ENCODE data around the gene SCGB1D2. TPM values are rescaled to one million over a fixed set of nuclear protein-coding genes. Genes with fewer than 3 reads are reported as not detected.
A peak's percentile ranks its signal among the peaks of the same experiment; 100 is the strongest.
"Not testable (repeated sequence)": the region's sequence is repeated elsewhere in the genome, so short reads cannot be mapped to it uniquely, and the experiment has no call there.

SCGB1D2 gene
- total RNA-seq (2014; rRNA removed; shearing (Covaris generic); ENCODE audit: low replicate concordance) = not detected in 2 replicates

- DNase-seq (ENCODE audit: low read depth) = peak; percentile 89
- in situ Hi-C loops (cut with HindIII; ENCODE audit: low pct_unique_long_range_greater_than_20kb, low sequenced_read_pairs) = no loop called here
These were observed at the start of gene SCGB1D2 for GRCh38 chr11:62242021-62242420. Gene SCGB1D2 (plus strand): TSS chr11:62242239. CDS start chr11:62242308, 69 bp downstream.

GRCh38 chr11:62193952-62194351 lies 48.1 kb upstream of the SCGB1D2 start:
- in situ Hi-C loops (cut with HindIII; ENCODE audit: low pct_unique_long_range_greater_than_20kb, low sequenced_read_pairs) = no loop called here

GRCh38 chr11:62195010-62195409 lies 47.0 kb upstream of the SCGB1D2 start:
- in situ Hi-C loops (cut with HindIII; ENCODE audit: low pct_unique_long_range_greater_than_20kb, low sequenced_read_pairs); DNase-seq (ENCODE audit: low read depth): not testable (repeated sequence)

More at GRCh38 chr11:62193952-62194351, 48.1 kb upstream of the SCGB1D2 start:
- DNase-seq (ENCODE audit: low read depth) = no peak

GRCh38 chr11:62195945-62196344 lies 46.1 kb upstream of the SCGB1D2 start:
- in situ Hi-C loops (cut with HindIII; ENCODE audit: low pct_unique_long_range_greater_than_20kb, low sequenced_read_pairs) = no loop called here

GRCh38 chr11:62197400-62197799 lies 44.6 kb upstream of the SCGB1D2 start:
- in situ Hi-C loops (cut with HindIII; ENCODE audit: low pct_unique_long_range_greater_than_20kb, low sequenced_read_pairs); DNase-seq (ENCODE audit: low read depth): not testable (repeated sequence)

More at GRCh38 chr11:62195945-62196344, 46.1 kb upstream of the SCGB1D2 start:
- no peak for DNase-seq (ENCODE audit: low read depth)

GRCh38 chr11:62201376-62201775 lies 40.7 kb upstream of the SCGB1D2 start:
- no peak for DNase-seq (ENCODE audit: low read depth)
- in situ Hi-C loops (cut with HindIII; ENCODE audit: low pct_unique_long_range_greater_than_20kb, low sequenced_read_pairs) = no loop called here

- in situ Hi-C loops (cut with HindIII; ENCODE audit: low pct_unique_long_range_greater_than_20kb, low sequenced_read_pairs) = no loop called here
- DNase-seq (ENCODE audit: low read depth) = no peak
These were observed 39.1 kb upstream of the SCGB1D2 start for GRCh38 chr11:62202910-62203309.

GRCh38 chr11:62204430-62204829 lies 37.6 kb upstream of the SCGB1D2 start:
- in situ Hi-C loops (cut with HindIII; ENCODE audit: low pct_unique_long_range_greater_than_20kb, low sequenced_read_pairs) = no loop called here

GRCh38 chr11:62205441-62205840 lies 36.6 kb upstream of the SCGB1D2 start:
- in situ Hi-C loops (cut with HindIII; ENCODE audit: low pct_unique_long_range_greater_than_20kb, low sequenced_read_pairs) = no loop called here
- no peak for DNase-seq (ENCODE audit: low read depth)

More at GRCh38 chr11:62204430-62204829, 37.6 kb upstream of the SCGB1D2 start:
- no peak for DNase-seq (ENCODE audit: low read depth)

GRCh38 chr11:62206276-62207066 lies 35.6 kb upstream of the SCGB1D2 start:
- in situ Hi-C loops (cut with HindIII; ENCODE audit: low pct_unique_long_range_greater_than_20kb, low sequenced_read_pairs) = not testable (repeated sequence)
- DNase-seq (ENCODE audit: low read depth) = peak; percentile 55

GRCh38 chr11:62208785-62209144 lies 33.3 kb upstream of the SCGB1D2 start:
- no peak for DNase-seq (ENCODE audit: low read depth)
- in situ Hi-C loops (cut with HindIII; ENCODE audit: low pct_unique_long_range_greater_than_20kb, low sequenced_read_pairs) = no loop called here

GRCh38 chr11:62217191-62217748 lies 24.8 kb upstream of the SCGB1D2 start:
- in situ Hi-C loops (cut with HindIII; ENCODE audit: low pct_unique_long_range_greater_than_20kb, low sequenced_read_pairs) = no loop called here

GRCh38 chr11:62221498-62221897 lies 20.5 kb upstream of the SCGB1D2 start:
- in situ Hi-C loops (cut with HindIII; ENCODE audit: low pct_unique_long_range_greater_than_20kb, low sequenced_read_pairs) = no loop called here
- DNase-seq (ENCODE audit: low read depth) = no peak

More at GRCh38 chr11:62217191-62217748, 24.8 kb upstream of the SCGB1D2 start:
- DNase-seq (ENCODE audit: low read depth) = peak; percentile 6

GRCh38 chr11:62223095-62223494 lies 18.9 kb upstream of the SCGB1D2 start:
- peak; percentile 35 for DNase-seq (ENCODE audit: low read depth)
- in situ Hi-C loops (cut with HindIII; ENCODE audit: low pct_unique_long_range_greater_than_20kb, low sequenced_read_pairs) = no loop called here

- no peak for DNase-seq (ENCODE audit: low read depth)
- in situ Hi-C loops (cut with HindIII; ENCODE audit: low pct_unique_long_range_greater_than_20kb, low sequenced_read_pairs) = no loop called here
These were observed 8.3 kb upstream of the SCGB1D2 start for GRCh38 chr11:62233730-62234129.

- DNase-seq (ENCODE audit: low read depth) = no peak
- in situ Hi-C loops (cut with HindIII; ENCODE audit: low pct_unique_long_range_greater_than_20kb, low sequenced_read_pairs) = no loop called here
These were observed 5.9 kb upstream of the SCGB1D2 start for GRCh38 chr11:62236187-62236586.

- in situ Hi-C loops (cut with HindIII; ENCODE audit: low pct_unique_long_range_greater_than_20kb, low sequenced_read_pairs) = no loop called here
- no peak for DNase-seq (ENCODE audit: low read depth)
These were observed 4.5 kb upstream of the SCGB1D2 start for GRCh38 chr11:62237499-62237898.

- in situ Hi-C loops (cut with HindIII; ENCODE audit: low pct_unique_long_range_greater_than_20kb, low sequenced_read_pairs) = no loop called here
- no peak for DNase-seq (ENCODE audit: low read depth)
These were observed 3.9 kb upstream of the SCGB1D2 start for GRCh38 chr11:62238151-62238550.

- in situ Hi-C loops (cut with HindIII; ENCODE audit: low pct_unique_long_range_greater_than_20kb, low sequenced_read_pairs) = no loop called here
These were observed 944 bp upstream of the SCGB1D2 start for GRCh38 chr11:62241095-62241494.

More at GRCh38 chr11:62241095-62241494, 944 bp upstream of the SCGB1D2 start:
- no peak for DNase-seq (ENCODE audit: low read depth)
